ENCODE data around the gene AHNAK.

AHNAK gene

GRCh38 chr11:62497132-62497801 is 49.3 kb downstream of the AHNAK start:
- Histone ChIP-seq H3K27me3 (ENCODE audit: low read depth) (no peaks in the 10 kb centered on the region), H3K9me3 (no peaks in the 10 kb centered on the region), H3K36me3 (replicated peaks) (no peaks in the 10 kb centered on the region), H3K4me3 (no peak overlapping the region), H3K4me1 (no peaks in the 10 kb centered on the region; the same call in 1 of the 2 replicates)
- DNase-seq (ENCODE audit: low spot score in 2 of 2) = peak in 1 of 2 experiments; percentile 32
- in situ Hi-C loops (cut with MboI; ENCODE audit: low sequenced_read_pairs) = no loop called here

GRCh38 chr11:62496676-62497075 is 49.9 kb downstream of the AHNAK start:
- no peaks in the 10 kb centered on the region for H3K27me3 ChIP-seq (ENCODE audit: low read depth)
- H3K36me3 ChIP-seq (replicated peaks) = no peaks in the 10 kb centered on the region
- no peaks in the 10 kb centered on the region; the same call in 1 of the 2 replicates for H3K4me1 ChIP-seq
- H3K4me3 ChIP-seq = no peak overlapping the region
- DNase-seq (ENCODE audit: low spot score in 2 of 2) = no peak
- H3K9me3 ChIP-seq = no peaks in the 10 kb centered on the region
- in situ Hi-C loops (cut with MboI; ENCODE audit: low sequenced_read_pairs) = no loop called here

GRCh38 chr11:62494246-62494645 is 52.4 kb downstream of the AHNAK start:
- Histone ChIP-seq H3K9me3 (no peaks in the 10 kb centered on the region), H3K4me1 (no peaks in the 10 kb centered on the region; the same call in 1 of the 2 replicates), H3K36me3 (replicated peaks) (no peaks in the 10 kb centered on the region), H3K4me3 (no peak overlapping the region), H3K27me3 (ENCODE audit: low read depth) (no peaks in the 10 kb centered on the region)
- no peak for DNase-seq (ENCODE audit: low spot score in 2 of 2)
- in situ Hi-C loops (cut with MboI; ENCODE audit: low sequenced_read_pairs) = no loop called here

- Histone ChIP-seq H3K36me3 (replicated peaks) (no peaks in the 10 kb centered on the region), H3K4me1 (no peaks in the 10 kb centered on the region; the same call in 1 of the 2 replicates), H3K4me3 (no peak overlapping the region), H3K27me3 (ENCODE audit: low read depth) (no peaks in the 10 kb centered on the region), H3K9me3 (no peaks in the 10 kb centered on the region)
- in situ Hi-C loops (cut with MboI; ENCODE audit: low sequenced_read_pairs) = no loop called here
- no peak for DNase-seq (ENCODE audit: low spot score in 2 of 2)
These were observed 52.8 kb downstream of the AHNAK start for GRCh38 chr11:62493801-62494200.

- Histone ChIP-seq H3K4me3 (no peak overlapping the region), H3K4me1 (no peaks in the 10 kb centered on the region; the same call in 1 of the 2 replicates), H3K36me3 (replicated peaks) (no peaks in the 10 kb centered on the region), H3K9me3 (no peaks in the 10 kb centered on the region), H3K27me3 (ENCODE audit: low read depth) (no peaks in the 10 kb centered on the region)
- in situ Hi-C loops (cut with MboI; ENCODE audit: low sequenced_read_pairs) = no loop called here
- no peak for DNase-seq (ENCODE audit: low spot score in 2 of 2)
These were observed 54.0 kb downstream of the AHNAK start for GRCh38 chr11:62492586-62492985.

- in situ Hi-C loops (cut with MboI; ENCODE audit: low sequenced_read_pairs) = no loop called here
- H3K9me3 ChIP-seq = no peaks in the 10 kb centered on the region
- H3K4me3 ChIP-seq = no peak overlapping the region
- DNase-seq (ENCODE audit: low spot score in 2 of 2) = no peak
- no peaks in the 10 kb centered on the region for H3K27me3 ChIP-seq (ENCODE audit: low read depth)
- H3K36me3 ChIP-seq (replicated peaks) = no peaks in the 10 kb centered on the region
- H3K4me1 ChIP-seq = no peaks in the 10 kb centered on the region; the same call in 1 of the 2 replicates
These were observed 54.9 kb downstream of the AHNAK start for GRCh38 chr11:62491571-62492329.

GRCh38 chr11:62489204-62489603 is 57.4 kb downstream of the AHNAK start:
- no peaks in the 10 kb centered on the region; the same call in 1 of the 2 replicates for H3K4me1 ChIP-seq
- no peak overlapping the region for H3K4me3 ChIP-seq
- in situ Hi-C loops (cut with MboI; ENCODE audit: low sequenced_read_pairs) = no loop called here
- H3K9me3 ChIP-seq = no peaks in the 10 kb centered on the region
- DNase-seq (ENCODE audit: low spot score in 2 of 2) = no peak
- H3K36me3 ChIP-seq (replicated peaks) = no peaks in the 10 kb centered on the region
- no peaks in the 10 kb centered on the region for H3K27me3 ChIP-seq (ENCODE audit: low read depth)

GRCh38 chr11:62487738-62488551 is 58.7 kb downstream of the AHNAK start:
- no peak overlapping the region for H3K4me3 ChIP-seq
- in situ Hi-C loops (cut with MboI; ENCODE audit: low sequenced_read_pairs) = no loop called here
- H3K4me1 ChIP-seq = no peaks in the 10 kb centered on the region; the same call in 1 of the 2 replicates
- H3K9me3 ChIP-seq = no peaks in the 10 kb centered on the region
- no peaks in the 10 kb centered on the region for H3K27me3 ChIP-seq (ENCODE audit: low read depth)
- no peak for DNase-seq (ENCODE audit: low spot score in 2 of 2)
- H3K36me3 ChIP-seq (replicated peaks) = no peaks in the 10 kb centered on the region

GRCh38 chr11:62487136-62487535 is 59.5 kb downstream of the AHNAK start:
- H3K36me3 ChIP-seq (replicated peaks) = no peaks in the 10 kb centered on the region
- in situ Hi-C loops (cut with MboI; ENCODE audit: low sequenced_read_pairs) = no loop called here

GRCh38 chr11:62484352-62484751 is 62.3 kb downstream of the AHNAK start:
- H3K9me3 ChIP-seq = no peaks in the 10 kb centered on the region
- no peaks in the 10 kb centered on the region for H3K36me3 ChIP-seq (replicated peaks)
- no peak overlapping the region for H3K4me3 ChIP-seq
- DNase-seq (ENCODE audit: low spot score in 2 of 2) = no peak
- H3K27me3 ChIP-seq (ENCODE audit: low read depth) = no peaks in the 10 kb centered on the region
- no peaks in the 10 kb centered on the region for H3K4me1 ChIP-seq
- in situ Hi-C loops (cut with MboI; ENCODE audit: low sequenced_read_pairs) = no loop called here

More at GRCh38 chr11:62487136-62487535, 59.5 kb downstream of the AHNAK start:
- no peak overlapping the region for H3K4me3 ChIP-seq
- H3K4me1 ChIP-seq = no peaks in the 10 kb centered on the region; the same call in 1 of the 2 replicates
- no peak for DNase-seq (ENCODE audit: low spot score in 2 of 2)
- no peaks in the 10 kb centered on the region for H3K27me3 ChIP-seq (ENCODE audit: low read depth)
- no peaks in the 10 kb centered on the region for H3K9me3 ChIP-seq

- Histone ChIP-seq H3K9me3 (no peaks in the 10 kb centered on the region), H3K4me3 (no peak overlapping the region), H3K4me1 (no peaks in the 10 kb centered on the region), H3K27me3 (ENCODE audit: low read depth) (no peaks in the 10 kb centered on the region), H3K36me3 (replicated peaks) (no peaks in the 10 kb centered on the region)
- in situ Hi-C loops (cut with MboI; ENCODE audit: low sequenced_read_pairs) = no loop called here
- no peak for DNase-seq (ENCODE audit: low spot score in 2 of 2)
These were observed 63.9 kb downstream of the AHNAK start for GRCh38 chr11:62482753-62483152.

GRCh38 chr11:62479631-62480201 is 66.9 kb downstream of the AHNAK start:
- no peaks in the 10 kb centered on the region for H3K4me1 ChIP-seq
- no peaks in the 10 kb centered on the region for H3K27me3 ChIP-seq (ENCODE audit: low read depth)
- H3K4me3 ChIP-seq = no peak overlapping the region
- H3K9me3 ChIP-seq = no peaks in the 10 kb centered on the region
- DNase-seq (ENCODE audit: low spot score in 2 of 2) = no peak
- no peaks in the 10 kb centered on the region for H3K36me3 ChIP-seq (replicated peaks)
- in situ Hi-C loops (cut with MboI; ENCODE audit: low sequenced_read_pairs) = loop anchor here (10.0 kb wide), 1 partner anchor 65 kb away; the partner anchor contains the start of gene SCGB1A1

- H3K36me3 ChIP-seq (replicated peaks) = no peaks in the 10 kb centered on the region
- no peaks in the 10 kb centered on the region for H3K9me3 ChIP-seq
- in situ Hi-C loops (cut with MboI; ENCODE audit: low sequenced_read_pairs) = loop anchor here (10.0 kb wide), 1 partner anchor 63 kb away; the partner anchor contains the start of gene SCGB1A1
- no peak overlapping the region for H3K4me3 ChIP-seq
- H3K4me1 ChIP-seq = no peaks in the 10 kb centered on the region
- no peak for DNase-seq (ENCODE audit: low spot score in 2 of 2)
- H3K27me3 ChIP-seq (ENCODE audit: low read depth) = no peaks in the 10 kb centered on the region
These were observed 68.7 kb downstream of the AHNAK start for GRCh38 chr11:62477927-62478326.

Measured in HAP-1 (cell line).